GM23248 (cell line): ENCODE measurements around the gene RABEP2.

ENCODE experiments used
- EZH2 ChIP-seq: fragments of 200-600 bp; sonication (generic); IDR thresholded peaks from 2 replicates; pipeline ENCODE4 v1.6.1; 2018; ENCODE audit warnings: antibody characterized with exemption, mild to moderate bottlenecking; ENCODE audit not compliant: insufficient read depth, poor library complexity, severe bottlenecking
- EZH2phosphoT487 ChIP-seq: fragments of 200-600 bp; sonication (generic); IDR thresholded peaks from 2 replicates; pipeline ENCODE4 v1.6.1; 2018; ENCODE audit warnings: antibody characterized with exemption, moderate library complexity, mild to moderate bottlenecking, low read depth; ENCODE audit not compliant: insufficient read depth

GRCh38 chr16:28874406-28874805, 50.6 kb downstream of the RABEP2 start:
- no peak for TF ChIP-seq EZH2phosphoT487
- no peak for TF ChIP-seq EZH2
